Endothelial cell of umbilical vein (primary cell): ENCODE results near the gene CTBP2. TPM values are rescaled to one million over a fixed set of nuclear protein-coding genes. Genes with fewer than 3 reads are reported as not detected.

Experiments used
- BruUV-seq: library from RNA; stranded (reverse); fragments of 400-500 nt; replicated peaks from 2 replicates; lab custom pipeline; 2021; lab: Mats Ljungman, UMichigan
- CTCF ChIA-PET: fragments of 300-600, 350-600 bp; sonication (Branson Sonifier 250); formaldehyde crosslinking; loops from one replicate; lab custom pipeline; 2021; ENCODE audit warnings: antibody characterized with exemption, inconsistent platforms; lab: Charles Lee
- POLR2A ChIA-PET: fragments of 300-600, 350-600 bp; sonication (Branson Sonifier 250); formaldehyde crosslinking; loops from one replicate; lab custom pipeline; 2021; ENCODE audit warnings: antibody characterized with exemption, inconsistent platforms; lab: Charles Lee
- DNase-seq: peaks from one replicate; pipeline ENCODE4 v3.0.0-alpha.2; 2011; ENCODE audit warnings: low read depth, low spot score
- FAIRE-seq: peaks from 2 replicates; lab custom pipeline; 2011; peaks lifted over from hg19 to GRCh38; lab: Jason Lieb, UNC
- H2AFZ ChIP-seq: 2 replicates; pipeline ENCODE4 v1.6.0; 2012; ENCODE audit warnings: low read depth, low read length, control low read depth, inconsistent platforms
- H3K27ac ChIP-seq: 2 replicates; pipeline ENCODE4 v1.5.1; 2011; ENCODE audit warnings: low read depth, mild to moderate bottlenecking, control low read depth, low read length, moderate library complexity; ENCODE audit not compliant: insufficient read depth
- H3K27me3 ChIP-seq, 2 experiments: 2 replicates each; pipeline versions ENCODE4 v1.6.0 to v1.6.1; 2011; ENCODE audit warnings: low read length in 2 of 2, mixed read lengths in 1 of 2; ENCODE audit not compliant: control insufficient read depth in 2 of 2, insufficient read depth in 2 of 2
- H3K36me3 ChIP-seq, 2 experiments: 2 replicates in 1 of 2; 3 replicates in 1 of 2; pipeline ENCODE4 v1.5.1; 2011; ENCODE audit warnings: low read length in 2 of 2, mild to moderate bottlenecking in 1 of 2, moderate library complexity in 1 of 2; ENCODE audit not compliant: control insufficient read depth in 2 of 2, insufficient read depth in 2 of 2; ENCODE audit errors: extremely low read depth in 1 of 2
- H3K4me1 ChIP-seq: 3 replicates; pipeline ENCODE4 v1.5.1; 2011; ENCODE audit warnings: mild to moderate bottlenecking, low read length; ENCODE audit not compliant: control insufficient read depth, insufficient read depth; ENCODE audit errors: extremely low read depth
- H3K4me2 ChIP-seq: 2 replicates; pipeline ENCODE4 v1.6.1; 2011; ENCODE audit warnings: low read length, control low read depth, mixed read lengths; ENCODE audit not compliant: insufficient read depth
- H3K4me3 ChIP-seq, 3 experiments: fragments of 200-600 bp in 1 of 3; sonication (generic), shearing (Covaris generic) in 1 of 3; replicated peaks in 1 of 3; 2 replicates each; pipeline ENCODE4 v1.5.1; 2011 to 2016; ENCODE audit warnings: control low read depth in 3 of 3, low read length in 3 of 3, mild to moderate bottlenecking in 2 of 3, inconsistent platforms in 1 of 3, low read depth in 1 of 3, moderate library complexity in 1 of 3; ENCODE audit not compliant: insufficient read depth in 1 of 3
- H3K79me2 ChIP-seq: 2 replicates; pipeline ENCODE4 v1.6.0; 2012; ENCODE audit warnings: low read length, inconsistent platforms; ENCODE audit not compliant: control insufficient read depth, insufficient read depth
- H3K9ac ChIP-seq: replicated peaks from 2 replicates; pipeline ENCODE3; 2011; ENCODE audit warnings: low read length, control low read depth; ENCODE audit not compliant: insufficient read depth; ENCODE audit errors: extremely low read depth
- H3K9me1 ChIP-seq: replicated peaks from 3 replicates; pipeline ENCODE4 v1.6.0; 2011; ENCODE audit warnings: mild to moderate bottlenecking, low read length; ENCODE audit not compliant: control insufficient read depth, insufficient read depth; ENCODE audit errors: extremely low read depth
- H3K9me3 ChIP-seq: replicated peaks from 2 replicates; pipeline ENCODE4 v1.5.1; 2012; ENCODE audit warnings: low read length, inconsistent platforms; ENCODE audit not compliant: control insufficient read depth, insufficient read depth
- H4K20me1 ChIP-seq: replicated peaks from 2 replicates; pipeline ENCODE3; 2011; ENCODE audit warnings: mild to moderate bottlenecking, low read length; ENCODE audit not compliant: control insufficient read depth, insufficient read depth; ENCODE audit errors: extremely low read depth
- CTCF ChIP-seq, 2 donors: IDR thresholded peaks; 1 replicate in 1 of 2; 2 replicates in 1 of 2; pipeline ENCODE4 v1.5.1; 2011; ENCODE audit warnings: low read length in 2 of 2, mild to moderate bottlenecking in 2 of 2, moderate library complexity in 2 of 2, control low read depth in 1 of 2, inconsistent platforms in 1 of 2, low read depth in 1 of 2; ENCODE audit not compliant: insufficient read depth in 1 of 2; ENCODE audit errors: extremely low read depth in 1 of 2
- EZH2 ChIP-seq: IDR thresholded peaks from 2 replicates; pipeline ENCODE4 v1.6.1; 2012; ENCODE audit warnings: borderline replicate concordance, low read depth, mild to moderate bottlenecking, moderate library complexity, low read length, inconsistent platforms; ENCODE audit not compliant: severe bottlenecking
- FOS ChIP-seq: IDR thresholded peaks from 2 replicates; pipeline ENCODE4 v1.6.1; 2011; ENCODE audit warnings: mild to moderate bottlenecking, low read length, moderate library complexity, borderline replicate concordance; ENCODE audit not compliant: insufficient read depth
- GATA2 ChIP-seq: IDR thresholded peaks from 2 replicates; pipeline ENCODE4 v1.7.0; 2011; ENCODE audit warnings: low read depth, mild to moderate bottlenecking, moderate library complexity, mixed read lengths, low read length; ENCODE audit not compliant: insufficient read length, insufficient read depth
- JUN ChIP-seq: IDR thresholded peaks from 2 replicates; pipeline ENCODE4 v1.6.1; 2011; ENCODE audit warnings: borderline replicate concordance, low read depth; ENCODE audit not compliant: insufficient read length, insufficient read depth
- MYC ChIP-seq: IDR thresholded peaks from one replicate; pipeline ENCODE4 v1.6.1; 2011; ENCODE audit warnings: mild to moderate bottlenecking, low read depth, low read length
- POLR2A ChIP-seq: IDR thresholded peaks from 2 replicates; pipeline ENCODE4 v1.6.1; 2012; ENCODE audit warnings: low read depth, mild to moderate bottlenecking, control low read depth, low read length
- POLR2AphosphoS5 ChIP-seq: IDR thresholded peaks from 2 replicates; pipeline ENCODE4 v1.6.1; 2012; ENCODE audit warnings: low read depth, mild to moderate bottlenecking, control low read depth, low read length, moderate library complexity; ENCODE audit not compliant: insufficient read depth
- dilution Hi-C: fragments of 300-500 bp; cut with MboI; formaldehyde crosslinking; loops from one replicate; pipeline ENCODE4 v1.15.0; 2019; ENCODE audit warnings: low sequenced_read_pairs; ENCODE audit not compliant: extremely low pct_ligation_motif_present
- intact Hi-C: fragments of 100-400 bp; cut with micrococcal nuclease; formaldehyde crosslinking; loops from one replicate; pipeline ENCODE4 v1.10.0; 2022
- polyA plus RNA-seq, 4 experiments: library from polyadenylated mRNA; depleted of rRNA in 3 of 4; stranded (reverse) in 3 of 4; unstranded in 1 of 4; fragments of >200 nt; gene quantifications; 2 replicates each; pipeline versions ENCODE4 v1.2.1 to v1.2.3, GENCODE V29; 2011 to 2012; ENCODE audit warnings: missing spikeins in 1 of 4
- total RNA-seq: library from RNA; stranded (reverse); gene quantifications from 2 replicates; pipeline ENCODE4 v1.2.3, GENCODE V29; 2021
- TF ChIP-seq, protein P1 (sequence below): IDR thresholded peaks from 2 replicates; pipeline ENCODE4 v1.6.1; 2011; ENCODE audit not compliant: insufficient read depth, insufficient read length

The CTBP2 gene
- total and polyA plus RNA-seq, 2 donors (not counting 3 experiments of a cell fraction or from before 2014, with no cell fraction given): 118 to 128 TPM

DNA sequence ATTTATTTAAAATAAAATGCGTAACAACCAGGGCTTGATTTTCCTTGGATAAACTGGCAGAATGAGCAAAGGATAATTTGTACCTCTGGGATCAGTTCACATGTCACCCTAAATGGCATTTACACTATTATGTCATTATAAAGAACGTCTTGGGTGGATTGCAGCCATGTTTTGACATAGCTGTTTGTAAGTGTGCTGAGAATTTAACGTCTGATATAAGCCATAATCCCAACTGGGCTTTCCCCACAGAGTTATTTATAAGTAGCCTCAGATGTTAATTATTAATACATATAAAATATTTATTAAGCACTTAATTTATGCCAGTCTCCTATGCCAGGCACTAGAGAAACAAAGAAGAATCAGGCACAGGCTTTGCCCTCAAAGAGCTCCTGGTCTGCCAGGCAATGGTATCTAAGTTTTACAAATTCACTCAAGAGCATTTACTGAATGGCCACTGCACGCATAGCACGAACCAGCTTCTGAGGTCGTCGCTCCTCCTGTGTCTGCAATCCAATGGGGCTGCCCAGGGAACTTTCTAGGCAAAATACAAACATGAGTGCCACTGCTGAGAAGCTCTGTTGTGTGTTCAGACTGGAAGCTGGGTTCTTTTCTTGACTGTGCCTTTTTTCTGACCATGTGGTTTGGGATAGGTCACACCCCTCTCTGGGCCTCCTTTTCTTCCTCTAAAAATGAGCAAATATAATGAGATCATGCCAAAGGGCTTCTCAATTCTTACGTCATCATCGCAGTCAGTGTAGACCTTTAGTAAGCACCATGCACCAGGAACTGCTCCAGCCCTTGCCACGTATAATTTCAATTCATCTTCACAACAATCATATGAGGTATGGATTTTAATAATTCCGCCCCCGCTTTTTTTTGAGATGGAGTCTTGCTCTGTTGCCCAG lies 11.3 kb upstream of the CTBP2 start:
- H3K4me1 ChIP-seq: no peaks in the 10 kb centered on the region
- no peaks in the 10 kb centered on the region for H3K36me3 ChIP-seq
- BruUV-seq: no TSS peak
- no peaks in the 10 kb centered on the region for H3K79me2 ChIP-seq
- H2AFZ ChIP-seq: no peak overlapping the region
- peaks cover 7 to 19% of the 10 kb centered on the region in 2 experiments for H3K27me3 ChIP-seq
- no peak overlapping the region for H3K4me3 ChIP-seq
- no peak overlapping the region for H3K27ac ChIP-seq
- no peaks in the 10 kb centered on the region for H3K9me1 ChIP-seq
- intact Hi-C loops (no loop called here), dilution Hi-C loops (no loop called here)
- H3K9ac ChIP-seq: no peak overlapping the region
- FAIRE-seq (no peak), DNase-seq (no peak)
- no peaks in the 10 kb centered on the region for H4K20me1 ChIP-seq
- POLR2A ChIA-PET: no interaction called here
- CTCF ChIA-PET: no interaction called here
- H3K4me2 ChIP-seq: no peak overlapping the region
- no peaks in the 10 kb centered on the region for H3K9me3 ChIP-seq
- no peak for TF ChIP-seq FOS
- no peak for TF ChIP-seq MYC
- TF ChIP-seq POLR2A: no peak
- TF ChIP-seq, protein P1, sequence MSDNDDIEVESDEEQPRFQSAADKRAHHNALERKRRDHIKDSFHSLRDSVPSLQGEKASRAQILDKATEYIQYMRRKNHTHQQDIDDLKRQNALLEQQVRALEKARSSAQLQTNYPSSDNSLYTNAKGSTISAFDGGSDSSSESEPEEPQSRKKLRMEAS: no peak
- no peak for TF ChIP-seq EZH2
- no peak for TF ChIP-seq GATA2
- no peak for TF ChIP-seq JUN
- no peak for TF ChIP-seq CTCF (IDR thresholded peaks at IDR 0.05; ENCODE audit: extremely low read depth in 1 of 2, insufficient read depth in 1 of 2, low read depth in 1 of 2, low read length in 2 of 2)
- TF ChIP-seq POLR2AphosphoS5: no peak
